WTC11 (cell line): Measurements from ENCODE around the gene SPTBN4. TPM values are rescaled to one million over a fixed set of nuclear protein-coding genes. Genes with fewer than 3 reads are reported as not detected.

Experiments
- ATAC-seq: fragments of 200-7000 bp; cut with Tn5 transposase; 2 replicates; pipeline ENCODE4 v1.10.0; 2021; ENCODE audit warnings: mild to moderate bottlenecking, moderate library complexity
- CTCF ChIA-PET: fragments of 300-600 bp; sonication (Branson Sonifier 250); formaldehyde crosslinking; loops from one replicate; lab custom pipeline; 2021; ENCODE audit warnings: antibody characterized with exemption; lab: Charles Lee
- POLR2A ChIA-PET: fragments of 350-600 bp; sonication (Branson Sonifier 250); formaldehyde crosslinking; loops from one replicate; lab custom pipeline; 2021; ENCODE audit warnings: antibody characterized with exemption; lab: Charles Lee
- DNase-seq: peaks from one replicate; pipeline ENCODE4 v3.0.0; 2021; ENCODE audit warnings: low spot score
- H3K27ac Mint-ChIP-seq: 2 replicates; pipeline ENCODE4 v1.8.0; 2021; ENCODE audit warnings: mixed read lengths
- H3K27me3 Mint-ChIP-seq: 2 replicates; pipeline ENCODE4 v1.8.0; 2021; ENCODE audit warnings: low read depth, mild to moderate bottlenecking, moderate library complexity, mixed read lengths
- H3K36me3 Mint-ChIP-seq: 2 replicates; pipeline ENCODE4 v1.8.0; 2021; ENCODE audit warnings: mixed read lengths
- H3K4me1 Mint-ChIP-seq: 2 replicates; pipeline ENCODE4 v1.8.0; 2022; ENCODE audit warnings: mixed read lengths
- H3K4me3 Mint-ChIP-seq: 2 replicates; pipeline ENCODE4 v1.8.0; 2021; ENCODE audit warnings: mild to moderate bottlenecking, moderate library complexity, mixed read lengths
- H3K9me3 Mint-ChIP-seq: 2 replicates; pipeline ENCODE4 v1.8.0; 2021; ENCODE audit warnings: mixed read lengths
- ATF1 ChIP-seq: sonication (generic); formaldehyde crosslinking; IDR thresholded peaks from 2 replicates; pipeline ENCODE4 v1.8.1; 2023; ENCODE audit warnings: mild to moderate bottlenecking, moderate library complexity, missing genetic modification reagents
- EMX1 ChIP-seq: fragments of 250-450 bp; sonication (Bioruptor Pico); IDR thresholded peaks from 2 replicates; pipeline ENCODE4 v1.8.0; 2021; ENCODE audit warnings: mild to moderate bottlenecking
- FOXK1 ChIP-seq: sonication (generic); formaldehyde crosslinking; IDR thresholded peaks from 2 replicates; pipeline ENCODE4 v1.8.0; 2022; ENCODE audit warnings: mild to moderate bottlenecking, moderate library complexity, missing genetic modification reagents
- GRHL2 ChIP-seq: fragments of 250-450 bp; sonication (Bioruptor Pico); IDR thresholded peaks from 2 replicates; pipeline ENCODE4 v1.8.0; 2022; ENCODE audit warnings: mild to moderate bottlenecking, moderate library complexity; ENCODE audit not compliant: insufficient replicate concordance, severe bottlenecking
- GTF2I ChIP-seq: fragments of 250-450 bp; sonication (Bioruptor Pico); conservative IDR thresholded peaks from 2 replicates; pipeline ENCODE4 v1.4.0; 2021; ENCODE audit warnings: mild to moderate bottlenecking
- JUN ChIP-seq: sonication (generic); formaldehyde crosslinking; IDR thresholded peaks from 2 replicates; pipeline ENCODE4 v1.8.0; 2023; ENCODE audit warnings: mild to moderate bottlenecking, missing genetic modification reagents
- OVOL2 ChIP-seq: fragments of 250-450 bp; sonication (Bioruptor Pico); IDR thresholded peaks from 2 replicates; pipeline ENCODE4 v1.9.0; 2021; ENCODE audit warnings: mild to moderate bottlenecking, borderline replicate concordance
- SMAD3 ChIP-seq: sonication (generic); formaldehyde crosslinking; IDR thresholded peaks from 2 replicates; pipeline ENCODE4 v1.8.0; 2022; ENCODE audit warnings: missing genetic modification reagents, mild to moderate bottlenecking, borderline replicate concordance
- ZNF121 ChIP-seq: sonication (generic); formaldehyde crosslinking; IDR thresholded peaks from 2 replicates; pipeline ENCODE4 v1.8.0; 2023; ENCODE audit warnings: missing genetic modification reagents
- total RNA-seq: library from RNA; stranded (reverse); gene quantifications from 3 replicates; pipeline ENCODE4 v1.2.3, GENCODE V29; 2021
- TF ChIP-seq, protein P1 (sequence below): sonication (generic); formaldehyde crosslinking; IDR thresholded peaks from 2 replicates; pipeline ENCODE4 v1.8.1; 2023; ENCODE audit warnings: mild to moderate bottlenecking, missing genetic modification reagents
- TF ChIP-seq, protein P2 (sequence below): sonication (generic); formaldehyde crosslinking; IDR thresholded peaks from 2 replicates; pipeline ENCODE4 v1.8.1; 2022; ENCODE audit warnings: missing genetic modification reagents, borderline replicate concordance
- TF ChIP-seq, protein P3 (sequence below): sonication (generic); formaldehyde crosslinking; IDR thresholded peaks from 2 replicates; pipeline ENCODE4 v1.8.0; 2022; ENCODE audit warnings: mild to moderate bottlenecking, missing genetic modification reagents
- TF ChIP-seq, protein P4 (sequence below): sonication (generic); formaldehyde crosslinking; IDR thresholded peaks from 2 replicates; pipeline ENCODE4 v1.8.1; 2022; ENCODE audit warnings: mild to moderate bottlenecking, moderate library complexity, missing genetic modification reagents
- TF ChIP-seq, protein P5 (sequence below): sonication (generic); formaldehyde crosslinking; IDR thresholded peaks from 2 replicates; pipeline ENCODE4 v1.8.0; 2022; ENCODE audit warnings: mild to moderate bottlenecking, missing genetic modification reagents
- TF ChIP-seq, protein P6 (sequence below): fragments of 250-450 bp; sonication (Bioruptor Pico); IDR thresholded peaks from 2 replicates; pipeline ENCODE4 v1.9.0; 2021; ENCODE audit warnings: moderate library complexity, mild to moderate bottlenecking, inconsistent platforms, borderline replicate concordance
- TF ChIP-seq, protein P7 (sequence below): fragments of 250-450 bp; sonication (Bioruptor Pico); IDR thresholded peaks from 2 replicates; pipeline ENCODE4 v1.9.0; 2021; ENCODE audit warnings: mild to moderate bottlenecking
- TF ChIP-seq, protein P8 (sequence below): fragments of 250-450 bp; sonication (Bioruptor Pico); IDR thresholded peaks from 2 replicates; pipeline ENCODE4 v2.1.2; 2022; ENCODE audit warnings: mild to moderate bottlenecking, moderate library complexity
- TF ChIP-seq, protein P9 (sequence below): sonication (generic); formaldehyde crosslinking; IDR thresholded peaks from 2 replicates; pipeline ENCODE4 v1.8.1; 2023; ENCODE audit warnings: mild to moderate bottlenecking, moderate library complexity, missing genetic modification reagents

SPTBN4 gene
- total RNA-seq, 1 experiment from 2014 or later = 2.8 TPM

DNA sequence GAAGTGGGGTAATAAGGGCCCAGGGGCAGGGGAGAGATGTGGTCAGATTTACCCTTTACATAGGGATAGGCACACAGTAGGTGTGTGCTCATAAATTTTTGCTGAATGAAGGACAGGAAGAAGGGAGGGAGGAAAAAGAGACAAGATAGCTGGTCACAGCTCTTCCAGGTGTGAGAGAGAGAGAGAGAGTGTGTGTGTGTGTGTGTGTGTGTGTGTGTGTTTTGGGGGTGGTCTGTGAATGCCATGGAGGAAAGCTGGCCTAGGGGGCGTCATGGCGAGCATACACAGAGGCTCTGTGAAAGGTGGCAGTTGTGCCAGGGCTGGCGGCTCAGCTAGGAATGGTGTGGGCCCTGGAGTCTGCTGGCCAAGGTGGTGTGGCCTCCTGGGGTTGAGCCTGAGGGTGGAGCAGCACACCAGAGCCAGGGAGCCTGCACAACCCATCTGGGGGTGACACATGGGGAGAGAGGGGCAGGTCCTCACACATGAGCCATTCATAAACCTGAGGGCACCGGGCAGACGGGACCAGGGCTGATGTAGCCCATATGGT, 47.7 kb upstream of the SPTBN4 start:
- no peak for DNase-seq
- ChIA-PET CTCF (interaction anchor here (0.6 to 2.8 kb wide), 6 partner anchors 8 to 104 kb away, joined by 3 to 55 read pairs (median 4); partner anchors contain the start of gene BLVRB), POLR2A (interaction anchor here (1.0 kb wide), 1 partner anchor 24 kb away, joined by 3 read pairs; no protein-coding TSS in a partner anchor)
- TF ChIP-seq SMAD3 = no peak
- TF ChIP-seq, protein P1, sequence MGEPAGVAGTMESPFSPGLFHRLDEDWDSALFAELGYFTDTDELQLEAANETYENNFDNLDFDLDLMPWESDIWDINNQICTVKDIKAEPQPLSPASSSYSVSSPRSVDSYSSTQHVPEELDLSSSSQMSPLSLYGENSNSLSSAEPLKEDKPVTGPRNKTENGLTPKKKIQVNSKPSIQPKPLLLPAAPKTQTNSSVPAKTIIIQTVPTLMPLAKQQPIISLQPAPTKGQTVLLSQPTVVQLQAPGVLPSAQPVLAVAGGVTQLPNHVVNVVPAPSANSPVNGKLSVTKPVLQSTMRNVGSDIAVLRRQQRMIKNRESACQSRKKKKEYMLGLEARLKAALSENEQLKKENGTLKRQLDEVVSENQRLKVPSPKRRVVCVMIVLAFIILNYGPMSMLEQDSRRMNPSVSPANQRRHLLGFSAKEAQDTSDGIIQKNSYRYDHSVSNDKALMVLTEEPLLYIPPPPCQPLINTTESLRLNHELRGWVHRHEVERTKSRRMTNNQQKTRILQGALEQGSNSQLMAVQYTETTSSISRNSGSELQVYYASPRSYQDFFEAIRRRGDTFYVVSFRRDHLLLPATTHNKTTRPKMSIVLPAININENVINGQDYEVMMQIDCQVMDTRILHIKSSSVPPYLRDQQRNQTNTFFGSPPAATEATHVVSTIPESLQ (CRISPR knock-in tag) = no peak
- TF ChIP-seq, protein P2, sequence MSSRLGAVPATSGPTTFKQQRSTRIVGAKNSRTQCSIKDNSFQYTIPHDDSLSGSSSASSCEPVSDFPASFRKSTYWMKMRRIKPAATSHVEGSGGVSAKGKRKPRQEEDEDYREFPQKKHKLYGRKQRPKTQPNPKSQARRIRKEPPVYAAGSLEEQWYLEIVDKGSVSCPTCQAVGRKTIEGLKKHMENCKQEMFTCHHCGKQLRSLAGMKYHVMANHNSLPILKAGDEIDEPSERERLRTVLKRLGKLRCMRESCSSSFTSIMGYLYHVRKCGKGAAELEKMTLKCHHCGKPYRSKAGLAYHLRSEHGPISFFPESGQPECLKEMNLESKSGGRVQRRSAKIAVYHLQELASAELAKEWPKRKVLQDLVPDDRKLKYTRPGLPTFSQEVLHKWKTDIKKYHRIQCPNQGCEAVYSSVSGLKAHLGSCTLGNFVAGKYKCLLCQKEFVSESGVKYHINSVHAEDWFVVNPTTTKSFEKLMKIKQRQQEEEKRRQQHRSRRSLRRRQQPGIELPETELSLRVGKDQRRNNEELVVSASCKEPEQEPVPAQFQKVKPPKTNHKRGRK (CRISPR knock-in tag) = no peak
- TF ChIP-seq GTF2I (CRISPR knock-in tag) = no peak
- TF ChIP-seq ATF1 = no peak
- TF ChIP-seq JUN (CRISPR knock-in tag) = no peak
- TF ChIP-seq GRHL2 (CRISPR knock-in tag) = no peak
- TF ChIP-seq, protein P3, sequence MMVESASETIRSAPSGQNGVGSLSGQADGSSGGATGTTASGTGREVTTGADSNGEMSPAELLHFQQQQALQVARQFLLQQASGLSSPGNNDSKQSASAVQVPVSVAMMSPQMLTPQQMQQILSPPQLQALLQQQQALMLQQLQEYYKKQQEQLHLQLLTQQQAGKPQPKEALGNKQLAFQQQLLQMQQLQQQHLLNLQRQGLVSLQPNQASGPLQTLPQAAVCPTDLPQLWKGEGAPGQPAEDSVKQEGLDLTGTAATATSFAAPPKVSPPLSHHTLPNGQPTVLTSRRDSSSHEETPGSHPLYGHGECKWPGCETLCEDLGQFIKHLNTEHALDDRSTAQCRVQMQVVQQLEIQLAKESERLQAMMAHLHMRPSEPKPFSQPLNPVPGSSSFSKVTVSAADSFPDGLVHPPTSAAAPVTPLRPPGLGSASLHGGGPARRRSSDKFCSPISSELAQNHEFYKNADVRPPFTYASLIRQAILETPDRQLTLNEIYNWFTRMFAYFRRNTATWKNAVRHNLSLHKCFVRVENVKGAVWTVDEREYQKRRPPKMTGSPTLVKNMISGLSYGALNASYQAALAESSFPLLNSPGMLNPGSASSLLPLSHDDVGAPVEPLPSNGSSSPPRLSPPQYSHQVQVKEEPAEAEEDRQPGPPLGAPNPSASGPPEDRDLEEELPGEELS (CRISPR knock-in tag) = no peak
- no peak for ATAC-seq
- H3K4me3 Mint-ChIP-seq = no peak overlapping the region
- peaks cover 23% of the 10 kb centered on the region for H3K4me1 Mint-ChIP-seq
- no peaks in the 10 kb centered on the region; the same call in 1 of the 2 replicates for H3K27me3 Mint-ChIP-seq
- no peak overlapping the region for H3K27ac Mint-ChIP-seq
- H3K9me3 Mint-ChIP-seq = no peaks in the 10 kb centered on the region
- H3K36me3 Mint-ChIP-seq = no peaks in the 10 kb centered on the region; the same call in 1 of the 2 replicates

DNA sequence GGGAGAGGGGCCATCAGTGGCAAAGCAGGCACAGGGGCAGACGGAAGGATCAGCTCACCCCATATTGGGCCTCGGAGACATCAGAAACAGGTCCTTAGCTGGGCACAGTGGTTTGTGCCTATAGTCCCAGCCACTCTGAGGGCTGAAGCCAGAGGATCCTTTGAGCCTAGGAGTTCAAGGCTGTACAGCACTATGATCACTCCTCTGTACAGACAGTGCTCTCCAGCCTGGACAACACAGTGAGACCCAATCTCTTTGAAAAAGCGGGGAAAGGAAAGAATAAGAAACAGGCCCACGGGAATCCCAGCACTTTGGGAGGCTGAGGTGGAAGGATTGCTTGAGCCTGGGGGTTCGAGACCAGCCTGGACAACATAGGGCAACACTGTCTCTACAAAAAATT, 47.0 kb upstream of the SPTBN4 start:
- POLR2A ChIA-PET = interaction anchor here (0.7 to 1.8 kb wide), 5 partner anchors 14 to 280 kb away, joined by 3 to 13 read pairs (median 3); no protein-coding TSS in a partner anchor
- ATAC-seq (no peak), DNase-seq (no peak)
- CTCF ChIA-PET = interaction anchor here (0.6 to 2.8 kb wide), 38 partner anchors 7 to 1074 kb away, joined by 3 to 55 read pairs (median 5); partner anchors contain the start of genes BLVRB, PRX and SERTAD3
- H3K27me3 Mint-ChIP-seq = no peaks in the 10 kb centered on the region; the same call in 1 of the 2 replicates
- H3K27ac Mint-ChIP-seq = no peak overlapping the region
- TF ChIP-seq JUN (CRISPR knock-in tag) (no peak), ZNF121 (CRISPR knock-in tag) (peak; percentile 88)
- H3K36me3 Mint-ChIP-seq = no peaks in the 10 kb centered on the region; the same call in 1 of the 2 replicates
- no peaks in the 10 kb centered on the region for H3K9me3 Mint-ChIP-seq
- H3K4me3 Mint-ChIP-seq = peak overlapping the region; percentile 34; the same call in 1 of the 2 replicates
- H3K4me1 Mint-ChIP-seq = peaks cover 27% of the 10 kb centered on the region

DNA sequence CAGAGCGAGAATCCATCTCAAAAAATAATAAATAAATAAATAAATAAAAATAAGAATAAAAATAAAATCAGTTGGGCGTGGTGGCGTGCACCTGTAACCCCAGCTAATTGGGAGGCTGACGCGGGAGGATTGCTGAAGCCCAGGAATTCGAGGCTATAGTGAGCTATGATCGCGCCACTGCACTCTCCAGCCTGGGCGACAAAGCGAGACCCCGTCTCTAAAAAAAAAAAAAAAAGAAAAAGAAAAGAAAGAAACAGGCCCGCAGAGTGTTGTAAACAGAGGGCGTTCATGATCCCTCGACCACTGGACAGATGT, 46.4 kb upstream of the SPTBN4 start:
- no peak for ATAC-seq
- CTCF ChIA-PET = interaction anchor here (0.6 to 2.8 kb wide), 55 partner anchors 8 to 1193 kb away, joined by 3 to 55 read pairs (median 5); partner anchors contain the start of genes BLVRB, C19orf47, PLD3 and PRX
- no peak for TF ChIP-seq EMX1 (CRISPR knock-in tag)
- TF ChIP-seq, protein P4, sequence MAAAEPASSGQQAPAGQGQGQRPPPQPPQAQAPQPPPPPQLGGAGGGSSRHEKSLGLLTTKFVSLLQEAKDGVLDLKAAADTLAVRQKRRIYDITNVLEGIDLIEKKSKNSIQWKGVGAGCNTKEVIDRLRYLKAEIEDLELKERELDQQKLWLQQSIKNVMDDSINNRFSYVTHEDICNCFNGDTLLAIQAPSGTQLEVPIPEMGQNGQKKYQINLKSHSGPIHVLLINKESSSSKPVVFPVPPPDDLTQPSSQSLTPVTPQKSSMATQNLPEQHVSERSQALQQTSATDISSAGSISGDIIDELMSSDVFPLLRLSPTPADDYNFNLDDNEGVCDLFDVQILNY (CRISPR knock-in tag) = no peak
- TF ChIP-seq, protein P5, sequence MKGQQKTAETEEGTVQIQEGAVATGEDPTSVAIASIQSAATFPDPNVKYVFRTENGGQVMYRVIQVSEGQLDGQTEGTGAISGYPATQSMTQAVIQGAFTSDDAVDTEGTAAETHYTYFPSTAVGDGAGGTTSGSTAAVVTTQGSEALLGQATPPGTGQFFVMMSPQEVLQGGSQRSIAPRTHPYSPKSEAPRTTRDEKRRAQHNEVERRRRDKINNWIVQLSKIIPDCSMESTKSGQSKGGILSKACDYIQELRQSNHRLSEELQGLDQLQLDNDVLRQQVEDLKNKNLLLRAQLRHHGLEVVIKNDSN = no peak
- TF ChIP-seq, protein P6, sequence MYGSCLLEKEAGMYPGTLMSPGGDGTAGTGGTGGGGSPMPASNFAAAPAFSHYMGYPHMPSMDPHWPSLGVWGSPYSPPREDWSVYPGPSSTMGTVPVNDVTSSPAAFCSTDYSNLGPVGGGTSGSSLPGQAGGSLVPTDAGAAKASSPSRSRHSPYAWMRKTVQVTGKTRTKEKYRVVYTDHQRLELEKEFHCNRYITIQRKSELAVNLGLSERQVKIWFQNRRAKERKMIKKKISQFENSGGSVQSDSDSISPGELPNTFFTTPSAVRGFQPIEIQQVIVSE (CRISPR knock-in tag) = no peak
- no peak for TF ChIP-seq OVOL2 (CRISPR knock-in tag)
- TF ChIP-seq, protein P7, sequence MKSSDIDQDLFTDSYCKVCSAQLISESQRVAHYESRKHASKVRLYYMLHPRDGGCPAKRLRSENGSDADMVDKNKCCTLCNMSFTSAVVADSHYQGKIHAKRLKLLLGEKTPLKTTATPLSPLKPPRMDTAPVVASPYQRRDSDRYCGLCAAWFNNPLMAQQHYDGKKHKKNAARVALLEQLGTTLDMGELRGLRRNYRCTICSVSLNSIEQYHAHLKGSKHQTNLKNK = no peak
- TF ChIP-seq FOXK1 (CRISPR knock-in tag) = no peak
- TF ChIP-seq, protein P8, sequence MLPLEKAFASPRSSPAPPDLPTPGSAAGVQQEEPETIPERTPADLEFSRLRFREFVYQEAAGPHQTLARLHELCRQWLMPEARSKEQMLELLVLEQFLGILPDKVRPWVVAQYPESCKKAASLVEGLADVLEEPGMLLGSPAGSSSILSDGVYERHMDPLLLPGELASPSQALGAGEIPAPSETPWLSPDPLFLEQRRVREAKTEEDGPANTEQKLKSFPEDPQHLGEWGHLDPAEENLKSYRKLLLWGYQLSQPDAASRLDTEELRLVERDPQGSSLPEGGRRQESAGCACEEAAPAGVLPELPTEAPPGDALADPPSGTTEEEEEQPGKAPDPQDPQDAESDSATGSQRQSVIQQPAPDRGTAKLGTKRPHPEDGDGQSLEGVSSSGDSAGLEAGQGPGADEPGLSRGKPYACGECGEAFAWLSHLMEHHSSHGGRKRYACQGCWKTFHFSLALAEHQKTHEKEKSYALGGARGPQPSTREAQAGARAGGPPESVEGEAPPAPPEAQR (CRISPR knock-in tag) = no peak
- TF ChIP-seq, protein P9, sequence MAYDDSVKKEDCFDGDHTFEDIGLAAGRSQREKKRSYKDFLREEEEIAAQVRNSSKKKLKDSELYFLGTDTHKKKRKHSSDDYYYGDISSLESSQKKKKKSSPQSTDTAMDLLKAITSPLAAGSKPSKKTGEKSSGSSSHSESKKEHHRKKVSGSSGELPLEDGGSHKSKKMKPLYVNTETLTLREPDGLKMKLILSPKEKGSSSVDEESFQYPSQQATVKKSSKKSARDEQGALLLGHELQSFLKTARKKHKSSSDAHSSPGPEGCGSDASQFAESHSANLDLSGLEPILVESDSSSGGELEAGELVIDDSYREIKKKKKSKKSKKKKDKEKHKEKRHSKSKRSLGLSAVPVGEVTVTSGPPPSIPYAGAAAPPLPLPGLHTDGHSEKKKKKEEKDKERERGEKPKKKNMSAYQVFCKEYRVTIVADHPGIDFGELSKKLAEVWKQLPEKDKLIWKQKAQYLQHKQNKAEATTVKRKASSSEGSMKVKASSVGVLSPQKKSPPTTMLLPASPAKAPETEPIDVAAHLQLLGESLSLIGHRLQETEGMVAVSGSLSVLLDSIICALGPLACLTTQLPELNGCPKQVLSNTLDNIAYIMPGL (CRISPR knock-in tag) = no peak

More for the DNA sequence above, 46.4 kb upstream of the SPTBN4 start:
- POLR2A ChIA-PET = interaction anchor here (0.6 to 1.8 kb wide), 14 partner anchors 13 to 279 kb away, joined by 3 to 17 read pairs (median 4); partner anchors contain the start of genes C19orf47 and PLD3
- H3K4me3 Mint-ChIP-seq = peak overlapping the region; percentile 69
- peak overlapping the region; percentile 70; the same call in 1 of the 2 replicates for H3K27ac Mint-ChIP-seq
- H3K36me3 Mint-ChIP-seq = no peaks in the 10 kb centered on the region; the same call in 1 of the 2 replicates
- no peak for DNase-seq
- no peaks in the 10 kb centered on the region; the same call in 1 of the 2 replicates for H3K27me3 Mint-ChIP-seq
- H3K4me1 Mint-ChIP-seq = peaks cover 25% of the 10 kb centered on the region
- H3K9me3 Mint-ChIP-seq = no peaks in the 10 kb centered on the region
